ENCODE measurements around the gene DNMT3B. TPM values are rescaled to one million over a fixed set of nuclear protein-coding genes. Genes with fewer than 3 reads are reported as not detected.

DNMT3B gene
- total RNA-seq, 2 experiments from 2014 or later, result 2.9 TPM

- intact Hi-C loops (cut with micrococcal nuclease), result no loop called here
- H3K4me3 Mint-ChIP-seq, result no peak overlapping the region
These were observed 42.6 kb downstream of the DNMT3B start for GRCh38 chr20:32804817-32805216.

GRCh38 chr20:32805721-32806120, 43.5 kb downstream of the DNMT3B start:
- Mint-ChIP-seq H3K4me1 (ENCODE audit: low read depth) (no peaks in the 10 kb centered on the region), H3K36me3 (ENCODE audit: low read depth) (no peaks in the 10 kb centered on the region), H3K27me3 (no peaks in the 10 kb centered on the region), H3K9me3 (no peaks in the 10 kb centered on the region), H3K27ac (no peak overlapping the region), H3K4me3 (no peak overlapping the region)
- CTCF ChIA-PET, result no interaction called here
- DNase-seq (no peak), ATAC-seq (no peak)
- POLR2A ChIA-PET, result interaction anchor here (0.9 kb wide), 1 partner anchor 30 kb away, joined by 3 read pairs; no protein-coding TSS in a partner anchor
- no peak for TF ChIP-seq CTCF (IDR thresholded peaks at IDR 0.05)
- intact Hi-C loops (cut with micrococcal nuclease), result no loop called here

More at GRCh38 chr20:32804817-32805216, 42.6 kb downstream of the DNMT3B start:
- Mint-ChIP-seq H3K27me3 (no peaks in the 10 kb centered on the region), H3K27ac (no peak overlapping the region), H3K4me1 (ENCODE audit: low read depth) (no peaks in the 10 kb centered on the region), H3K36me3 (ENCODE audit: low read depth) (no peaks in the 10 kb centered on the region), H3K9me3 (no peaks in the 10 kb centered on the region)
- no peak for TF ChIP-seq CTCF (IDR thresholded peaks at IDR 0.05)
- DNase-seq, result no peak
- ATAC-seq, result no peak
- POLR2A ChIA-PET, result no interaction called here
- CTCF ChIA-PET, result interaction anchor here (1.0 kb wide), 1 partner anchor 9 kb away, joined by 3 read pairs; no protein-coding TSS in a partner anchor

- Mint-ChIP-seq H3K9me3 (no peaks in the 10 kb centered on the region), H3K4me3 (no peak overlapping the region), H3K27ac (no peak overlapping the region), H3K36me3 (ENCODE audit: low read depth) (no peaks in the 10 kb centered on the region), H3K27me3 (no peaks in the 10 kb centered on the region), H3K4me1 (ENCODE audit: low read depth) (no peaks in the 10 kb centered on the region)
- no peak for TF ChIP-seq CTCF (IDR thresholded peaks at IDR 0.05)
- POLR2A ChIA-PET, result no interaction called here
- DNase-seq, result no peak
- CTCF ChIA-PET, result no interaction called here
- intact Hi-C loops (cut with micrococcal nuclease), result no loop called here
- no peak for ATAC-seq
These were observed 44.2 kb downstream of the DNMT3B start for GRCh38 chr20:32806356-32806755.

GRCh38 chr20:32807706-32808105, 45.5 kb downstream of the DNMT3B start:
- intact Hi-C loops (cut with micrococcal nuclease), result no loop called here
- H3K4me3 Mint-ChIP-seq, result no peak overlapping the region
- H3K27me3 Mint-ChIP-seq, result no peaks in the 10 kb centered on the region
- H3K36me3 Mint-ChIP-seq (ENCODE audit: low read depth), result no peaks in the 10 kb centered on the region
- no peak for ATAC-seq
- no peak for TF ChIP-seq CTCF (IDR thresholded peaks at IDR 0.05)
- no peaks in the 10 kb centered on the region for H3K4me1 Mint-ChIP-seq (ENCODE audit: low read depth)
- ChIA-PET CTCF (no interaction called here), POLR2A (no interaction called here)
- H3K27ac Mint-ChIP-seq, result no peak overlapping the region
- no peaks in the 10 kb centered on the region for H3K9me3 Mint-ChIP-seq
- DNase-seq, result no peak

- intact Hi-C loops (cut with micrococcal nuclease), result no loop called here
- H3K36me3 Mint-ChIP-seq (ENCODE audit: low read depth), result no peaks in the 10 kb centered on the region
- no peak for ATAC-seq
- ChIA-PET POLR2A (interaction anchor here (1.0 kb wide), 1 partner anchor 9 kb away, joined by 4 read pairs; no protein-coding TSS in a partner anchor), CTCF (interaction anchor here (1.4 kb wide), 1 partner anchor 30 kb away, joined by 5 read pairs; no protein-coding TSS in a partner anchor)
- H3K27ac Mint-ChIP-seq, result no peak overlapping the region
- no peaks in the 10 kb centered on the region for H3K4me1 Mint-ChIP-seq (ENCODE audit: low read depth)
- H3K9me3 Mint-ChIP-seq, result no peaks in the 10 kb centered on the region
- H3K27me3 Mint-ChIP-seq, result no peaks in the 10 kb centered on the region
- DNase-seq, result no peak
- no peak for TF ChIP-seq CTCF (IDR thresholded peaks at IDR 0.05)
- H3K4me3 Mint-ChIP-seq, result no peak overlapping the region
These were observed 46.3 kb downstream of the DNMT3B start for GRCh38 chr20:32808438-32808837.

Data from activated CD8-positive, alpha-beta T cell treated with anti-CD3 and anti-CD28 coated beads for 36 hours (primary cell).